HG02678 (cell line): Measurements from ENCODE around the gene ABHD11.

ENCODE experiments used
- ATAC-seq: cut with Tn5 transposase; IDR thresholded peaks from one replicate; pipeline ENCODE4 v1.9.1; 2021; ENCODE audit warnings: mild to moderate bottlenecking, moderate library complexity; ENCODE audit not compliant: unreplicated experiment

Gene ABHD11

GRCh38 chr7:73702665-73703064 lies 35.9 kb downstream of the ABHD11 start:
- no peak for ATAC-seq

- ATAC-seq = no peak
Observed at GRCh38 chr7:73702226-73702625, 36.4 kb downstream of the ABHD11 start.

- no peak for ATAC-seq
Observed at GRCh38 chr7:73701357-73701995, 37.1 kb downstream of the ABHD11 start.

GRCh38 chr7:73700581-73701134 lies 37.9 kb downstream of the ABHD11 start:
- ATAC-seq = no peak

- ATAC-seq = no peak
Observed at GRCh38 chr7:73700069-73700423, 38.6 kb downstream of the ABHD11 start.

- no peak for ATAC-seq
Observed at GRCh38 chr7:73699370-73700068, 39.1 kb downstream of the ABHD11 start.

- ATAC-seq = no peak
Observed at GRCh38 chr7:73698410-73698809, 40.2 kb downstream of the ABHD11 start.

- no peak for ATAC-seq
Observed at GRCh38 chr7:73696372-73696771, 42.2 kb downstream of the ABHD11 start.

- no peak for ATAC-seq
Observed at GRCh38 chr7:73690646-73691045, 48.0 kb downstream of the ABHD11 start.

- no peak for ATAC-seq
Observed at GRCh38 chr7:73688288-73688687, 50.3 kb downstream of the ABHD11 start.
